HEK293 (cell line): Measurements from ENCODE around the gene STAP2.

Experiments
- CTCF ChIA-PET: fragments of 350-600 bp; formaldehyde crosslinking; extraction: SDS; loops from one replicate; lab custom pipeline; 2021; ENCODE audit warnings: antibody characterized with exemption; lab: Yijun Ruan, JAX
- POLR2A ChIA-PET: fragments of 300-600 bp; formaldehyde crosslinking; extraction: SDS; loops from one replicate; lab custom pipeline; 2020; ENCODE audit warnings: antibody characterized with exemption, inconsistent platforms; lab: Yijun Ruan, JAX
- H3K27ac ChIP-seq: fragments of 200-500 bp; sonication (Bioruptor generic); 2 replicates; pipeline ENCODE4 v1.5.1; 2014; ENCODE audit warnings: low read depth, low read length, control low read depth, inconsistent platforms; ENCODE audit errors: extremely low read depth
- H3K36me3 ChIP-seq, 2 experiments: fragments of 200-500 bp in 1 of 2; sonication (Bioruptor generic) in 1 of 2; 1 replicate in 1 of 2; 2 replicates in 1 of 2; pipeline ENCODE4 v1.5.1; 2014 to 2017; ENCODE audit warnings: inconsistent platforms in 2 of 2, low read length in 2 of 2; ENCODE audit not compliant: control insufficient read depth in 2 of 2, insufficient read depth in 1 of 2
- H3K4me1 ChIP-seq: fragments of 200-500 bp; sonication (Bioruptor generic); 2 replicates; pipeline ENCODE4 v1.5.1; 2014; ENCODE audit warnings: mild to moderate bottlenecking, low read length, inconsistent platforms; ENCODE audit not compliant: control insufficient read depth, insufficient read depth
- H3K4me3 ChIP-seq: 2 replicates; pipeline ENCODE4 v1.5.1; 2011; ENCODE audit warnings: low read depth, mild to moderate bottlenecking, control low read depth, low read length, moderate library complexity
- H3K9me3 ChIP-seq: fragments of 200-500 bp; sonication (Bioruptor generic); 2 replicates; pipeline ENCODE4 v1.5.1; 2014; ENCODE audit warnings: low read depth, low read length, inconsistent platforms; ENCODE audit not compliant: control insufficient read depth, insufficient read depth
- GLI4 ChIP-seq: fragments of 450-650 bp; formaldehyde crosslinking; IDR thresholded peaks from 2 replicates; pipeline ENCODE4 v1.5.1; 2016; ENCODE audit warnings: missing biosample characterization, missing genetic modification characterization
- HOXA7 ChIP-seq: sonication (generic); formaldehyde crosslinking; IDR thresholded peaks from 2 replicates; pipeline ENCODE4 v1.8.1; 2022; ENCODE audit warnings: missing genetic modification reagents, borderline replicate concordance
- HOXD13 ChIP-seq: sonication (generic); formaldehyde crosslinking; IDR thresholded peaks from 2 replicates; pipeline ENCODE4 v1.8.0; 2022; ENCODE audit warnings: missing genetic modification reagents, borderline replicate concordance
- IKZF3 ChIP-seq: fragments of 450-650 bp; IDR thresholded peaks from 2 replicates; pipeline ENCODE4 v1.5.0; 2018; ENCODE audit warnings: missing biosample characterization, mild to moderate bottlenecking, missing genetic modification characterization, moderate library complexity
- KLF8 ChIP-seq: fragments of 450-650 bp; formaldehyde crosslinking; IDR thresholded peaks from 2 replicates; pipeline ENCODE4 v1.5.1; 2016; ENCODE audit warnings: missing biosample characterization, missing genetic modification characterization
- SCRT2 ChIP-seq: fragments of 450-650 bp; formaldehyde crosslinking; IDR thresholded peaks from 2 replicates; pipeline ENCODE4 v1.5.1; 2016; ENCODE audit warnings: missing biosample characterization, missing genetic modification characterization
- TCF7L2 ChIP-seq: IDR thresholded peaks from 2 replicates; pipeline ENCODE4 v1.6.1; 2011; ENCODE audit warnings: low read depth, mild to moderate bottlenecking, inconsistent platforms, low read length, moderate library complexity, borderline replicate concordance
- TRIM28 ChIP-seq: IDR thresholded peaks from 2 replicates; pipeline ENCODE4 v1.6.1; 2011; ENCODE audit warnings: low read length, control low read depth, borderline replicate concordance
- YY2 ChIP-seq: fragments of 450-650 bp; formaldehyde crosslinking; IDR thresholded peaks from 2 replicates; pipeline ENCODE4 v1.5.1; 2016; ENCODE audit warnings: missing biosample characterization, missing genetic modification characterization
- ZBTB7A ChIP-seq: fragments of 450-650 bp; formaldehyde crosslinking; IDR thresholded peaks from 2 replicates; pipeline ENCODE4 v1.5.1; 2016; ENCODE audit warnings: low read depth, missing biosample characterization, missing genetic modification characterization
- ZIC2 ChIP-seq: fragments of 450-650 bp; formaldehyde crosslinking; IDR thresholded peaks from 2 replicates; pipeline ENCODE4 v1.5.1; 2016; ENCODE audit warnings: missing biosample characterization, missing genetic modification characterization
- ZNF184 ChIP-seq: fragments of 450-650 bp; IDR thresholded peaks from 2 replicates; pipeline ENCODE4 v1.5.1; 2018; ENCODE audit warnings: missing biosample characterization, mild to moderate bottlenecking, missing genetic modification characterization
- ZNF239 ChIP-seq: fragments of 450-650 bp; formaldehyde crosslinking; IDR thresholded peaks from 2 replicates; pipeline ENCODE4 v1.5.1; 2016; ENCODE audit warnings: missing biosample characterization, missing genetic modification characterization
- ZNF292 ChIP-seq: fragments of 450-650 bp; formaldehyde crosslinking; IDR thresholded peaks from 2 replicates; pipeline ENCODE4 v1.5.1; 2016; ENCODE audit warnings: low read depth, missing biosample characterization, missing genetic modification characterization, borderline replicate concordance
- ZNF335 ChIP-seq: fragments of 450-650 bp; formaldehyde crosslinking; conservative IDR thresholded peaks from 2 replicates; pipeline ENCODE4 v1.5.1; 2016; ENCODE audit warnings: missing biosample characterization, missing genetic modification characterization
- ZNF529 ChIP-seq: fragments of 450-650 bp; formaldehyde crosslinking; IDR thresholded peaks from 2 replicates; pipeline ENCODE4 v1.5.1; 2017; ENCODE audit warnings: missing genetic modification characterization, missing biosample characterization; ENCODE audit not compliant: insufficient replicate concordance
- ZNF555 ChIP-seq: fragments of 450-650 bp; formaldehyde crosslinking; conservative IDR thresholded peaks from 2 replicates; pipeline ENCODE4 v1.5.1; 2017; ENCODE audit warnings: missing biosample characterization, mild to moderate bottlenecking, missing genetic modification characterization, inconsistent platforms
- ZNF561 ChIP-seq: fragments of 450-650 bp; IDR thresholded peaks from 2 replicates; pipeline ENCODE4 v1.5.1; 2018; ENCODE audit warnings: missing biosample characterization, missing genetic modification characterization, borderline replicate concordance
- ZNF600 ChIP-seq: fragments of 450-650 bp; formaldehyde crosslinking; IDR thresholded peaks from 2 replicates; pipeline ENCODE4 v1.5.1; 2016; ENCODE audit warnings: missing biosample characterization, missing genetic modification characterization
- ZNF623 ChIP-seq: fragments of 450-650 bp; formaldehyde crosslinking; IDR thresholded peaks from 2 replicates; pipeline ENCODE4 v1.5.1; 2016; ENCODE audit warnings: missing biosample characterization, missing genetic modification characterization
- ZNF660 ChIP-seq: fragments of 450-650 bp; IDR thresholded peaks from 2 replicates; pipeline ENCODE4 v1.5.1; 2018; ENCODE audit warnings: missing biosample characterization, mild to moderate bottlenecking, missing genetic modification characterization
- ZNF76 ChIP-seq: fragments of 450-650 bp; formaldehyde crosslinking; IDR thresholded peaks from 2 replicates; pipeline ENCODE4; 2016; ENCODE audit warnings: low read depth, missing biosample characterization, missing genetic modification characterization, borderline replicate concordance
- ZNF768 ChIP-seq: fragments of 450-650 bp; formaldehyde crosslinking; IDR thresholded peaks from 2 replicates; pipeline ENCODE4 v1.5.1; 2018; ENCODE audit warnings: missing biosample characterization, mild to moderate bottlenecking, missing genetic modification characterization
- ZNF777 ChIP-seq: fragments of 450-650 bp; formaldehyde crosslinking; IDR thresholded peaks from 2 replicates; pipeline ENCODE4 v1.5.1; 2017; ENCODE audit warnings: missing biosample characterization, missing genetic modification characterization, borderline replicate concordance
- ZNF792 ChIP-seq: fragments of 450-650 bp; formaldehyde crosslinking; IDR thresholded peaks from 2 replicates; pipeline ENCODE4 v1.5.1; 2016; ENCODE audit warnings: missing biosample characterization, missing genetic modification characterization
- ZNF843 ChIP-seq: fragments of 450-650 bp; formaldehyde crosslinking; IDR thresholded peaks from 2 replicates; pipeline ENCODE4 v1.5.1; 2016; ENCODE audit warnings: missing biosample characterization, missing genetic modification characterization
- ZSCAN23 ChIP-seq: fragments of 450-650 bp; formaldehyde crosslinking; IDR thresholded peaks from 2 replicates; pipeline ENCODE4 v1.5.1; 2016; ENCODE audit warnings: missing biosample characterization, missing genetic modification characterization
- TF ChIP-seq, protein P1 (sequence below): fragments of 450-650 bp; formaldehyde crosslinking; IDR thresholded peaks from 2 replicates; pipeline ENCODE4 v1.5.1; 2016; ENCODE audit warnings: missing biosample characterization, missing genetic modification characterization, low read depth
- TF ChIP-seq, protein P2 (sequence below): fragments of 450-650 bp; formaldehyde crosslinking; IDR thresholded peaks from 2 replicates; pipeline ENCODE4 v1.5.1; 2016; ENCODE audit warnings: missing biosample characterization, missing genetic modification characterization, borderline replicate concordance

Gene STAP2

DNA sequence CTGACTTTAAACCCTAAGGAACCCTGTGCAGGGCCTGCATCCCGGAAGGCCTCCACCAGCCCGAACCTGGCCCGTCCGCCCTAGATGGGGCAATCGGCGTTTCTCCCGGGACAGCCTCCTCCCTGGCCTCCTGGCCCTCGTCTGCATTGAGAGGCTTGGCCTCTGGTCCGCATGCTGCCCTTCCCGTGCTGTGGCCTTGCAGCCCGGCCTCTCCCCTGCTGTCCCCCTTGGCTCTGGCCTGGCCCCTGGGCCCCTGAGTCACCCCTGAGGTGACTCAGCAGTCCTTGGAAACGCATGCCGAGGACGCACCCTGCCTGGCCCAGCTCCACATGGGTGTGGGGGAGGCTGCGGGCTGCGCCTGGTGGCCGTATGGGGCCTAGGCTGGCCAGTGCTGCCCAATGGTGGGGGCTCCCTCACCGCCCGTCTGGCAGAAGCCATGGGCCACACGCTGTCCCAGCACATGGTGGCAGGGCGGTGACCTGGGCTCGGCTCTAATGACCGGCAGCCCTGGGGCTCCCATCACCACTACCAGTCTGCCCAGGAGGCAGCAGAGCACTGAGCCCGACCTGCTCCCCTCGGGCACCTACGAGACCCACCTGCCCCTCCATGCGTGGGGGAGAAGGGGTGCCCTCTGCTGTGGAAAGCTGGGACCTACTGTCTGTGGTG, 36.0 kb upstream of the STAP2 start (continued):
- TF ChIP-seq ZNF529 (tag by site-specific recombination) (no peak), ZNF239 (no peak), ZNF768 (tag by site-specific recombination) (no peak), ZNF792 (tag by site-specific recombination) (no peak)

DNA sequence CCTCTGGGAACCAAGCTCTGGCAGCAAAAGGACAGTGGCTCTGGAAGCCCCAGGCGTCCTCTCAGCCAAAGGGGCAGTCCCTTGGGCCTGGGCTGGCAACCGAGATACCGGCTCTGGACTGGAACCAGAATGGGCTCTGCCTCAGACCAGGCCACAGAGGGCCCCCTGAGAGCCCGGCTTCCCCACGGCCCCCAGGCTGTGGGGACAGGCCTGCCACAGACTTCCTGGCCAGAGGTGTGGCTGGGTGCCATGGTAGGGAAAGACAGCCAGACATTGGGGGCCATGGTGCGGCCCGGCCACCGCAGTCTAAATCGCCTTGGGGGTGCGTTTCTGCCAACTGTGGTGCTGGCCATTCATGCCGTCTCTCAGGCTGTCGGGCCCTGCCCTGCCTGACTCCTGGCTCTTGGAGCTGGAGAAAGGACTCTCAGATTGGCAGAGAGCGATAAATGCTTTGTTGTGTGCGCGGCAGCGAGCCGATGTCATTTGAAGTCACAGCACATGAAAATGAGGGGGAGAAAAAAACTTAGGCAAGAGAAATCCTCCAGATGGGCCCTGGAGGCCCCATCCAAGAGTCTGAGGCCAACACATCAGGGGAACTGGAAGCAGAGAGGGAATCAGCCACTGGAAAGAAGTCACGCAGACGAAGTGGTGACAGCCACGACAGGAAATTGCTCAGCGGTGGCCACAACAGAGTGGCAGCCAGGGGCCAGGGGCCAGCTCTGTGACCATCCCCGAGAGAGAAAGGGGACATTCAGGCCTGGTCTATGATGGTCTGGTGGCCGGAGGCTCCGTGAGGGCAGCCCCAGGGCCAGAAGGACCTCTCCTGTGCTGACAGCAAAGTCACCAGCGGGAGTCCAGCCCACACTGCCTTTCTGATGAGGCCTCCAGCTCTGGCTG, 35.2 kb upstream of the STAP2 start:
- Histone ChIP-seq H3K4me1 (peaks cover 14% of the 10 kb centered on the region), H3K27ac (no peak overlapping the region)

DNA sequence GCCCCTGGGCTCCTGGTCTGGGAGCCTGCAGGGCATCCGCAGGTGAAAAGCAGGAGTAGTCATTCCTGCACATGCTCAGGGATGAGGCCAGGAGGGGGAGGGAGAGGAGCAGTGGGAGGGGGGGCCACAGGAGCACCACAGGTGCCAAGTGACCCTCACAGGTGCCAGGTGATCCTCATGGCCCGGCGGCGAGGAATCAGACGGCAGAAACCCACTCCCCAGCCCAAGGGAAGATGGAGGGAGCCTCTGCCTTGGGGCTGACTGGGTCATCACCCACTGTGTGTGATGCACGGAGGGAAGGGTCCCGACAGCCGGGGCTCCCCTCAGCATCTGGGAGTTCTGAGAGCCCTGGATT, 34.4 kb upstream of the STAP2 start:
- H3K36me3 ChIP-seq, result peaks cover 0 to 2% of the 10 kb centered on the region in 2 experiments; a peak in 1 of 3 replicates
- H3K4me3 ChIP-seq, result no peak overlapping the region
- H3K9me3 ChIP-seq, result no peaks in the 10 kb centered on the region
- no peak overlapping the region for H3K27ac ChIP-seq
- POLR2A ChIA-PET, result interaction anchor here (0.6 kb wide), 1 partner anchor 21 kb away, joined by 5 read pairs; no protein-coding TSS in a partner anchor
- H3K4me1 ChIP-seq, result peaks cover 14% of the 10 kb centered on the region
- CTCF ChIA-PET, result interaction anchor here (1.1 kb wide), 1 partner anchor 27 kb away, joined by 4 read pairs; the partner anchor contains the start of gene SH3GL1
- TF ChIP-seq ZNF529 (tag by site-specific recombination) (no peak), IKZF3 (no peak), ZNF561 (tag by site-specific recombination) (no peak), ZNF777 (tag by site-specific recombination) (no peak), ZIC2 (tag by site-specific recombination) (no peak), TCF7L2 (no peak), YY2 (no peak), ZNF292 (tag by site-specific recombination) (no peak), SCRT2 (tag by site-specific recombination) (no peak), GLI4 (tag by site-specific recombination) (no peak), ZNF660 (no peak), ZBTB7A (tag by site-specific recombination) (no peak), ZSCAN23 (no peak)
- TF ChIP-seq, protein P1, sequence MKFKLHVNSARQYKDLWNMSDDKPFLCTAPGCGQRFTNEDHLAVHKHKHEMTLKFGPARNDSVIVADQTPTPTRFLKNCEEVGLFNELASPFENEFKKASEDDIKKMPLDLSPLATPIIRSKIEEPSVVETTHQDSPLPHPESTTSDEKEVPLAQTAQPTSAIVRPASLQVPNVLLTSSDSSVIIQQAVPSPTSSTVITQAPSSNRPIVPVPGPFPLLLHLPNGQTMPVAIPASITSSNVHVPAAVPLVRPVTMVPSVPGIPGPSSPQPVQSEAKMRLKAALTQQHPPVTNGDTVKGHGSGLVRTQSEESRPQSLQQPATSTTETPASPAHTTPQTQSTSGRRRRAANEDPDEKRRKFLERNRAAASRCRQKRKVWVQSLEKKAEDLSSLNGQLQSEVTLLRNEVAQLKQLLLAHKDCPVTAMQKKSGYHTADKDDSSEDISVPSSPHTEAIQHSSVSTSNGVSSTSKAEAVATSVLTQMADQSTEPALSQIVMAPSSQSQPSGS (tag by site-specific recombination), result no peak

More for the DNA sequence above, 35.2 kb upstream of the STAP2 start:
- POLR2A ChIA-PET, result interaction anchor here (3.3 kb wide), 1 partner anchor 10 kb away, joined by 15 read pairs; no protein-coding TSS in a partner anchor
- H3K36me3 ChIP-seq, result peaks cover 0 to 2% of the 10 kb centered on the region in 2 experiments; a peak in 1 of 3 replicates
- TF ChIP-seq ZNF555, result no peak
- TF ChIP-seq HOXD13 (CRISPR knock-in tag), result no peak
- TF ChIP-seq ZNF184, result no peak
- TF ChIP-seq, protein P2, sequence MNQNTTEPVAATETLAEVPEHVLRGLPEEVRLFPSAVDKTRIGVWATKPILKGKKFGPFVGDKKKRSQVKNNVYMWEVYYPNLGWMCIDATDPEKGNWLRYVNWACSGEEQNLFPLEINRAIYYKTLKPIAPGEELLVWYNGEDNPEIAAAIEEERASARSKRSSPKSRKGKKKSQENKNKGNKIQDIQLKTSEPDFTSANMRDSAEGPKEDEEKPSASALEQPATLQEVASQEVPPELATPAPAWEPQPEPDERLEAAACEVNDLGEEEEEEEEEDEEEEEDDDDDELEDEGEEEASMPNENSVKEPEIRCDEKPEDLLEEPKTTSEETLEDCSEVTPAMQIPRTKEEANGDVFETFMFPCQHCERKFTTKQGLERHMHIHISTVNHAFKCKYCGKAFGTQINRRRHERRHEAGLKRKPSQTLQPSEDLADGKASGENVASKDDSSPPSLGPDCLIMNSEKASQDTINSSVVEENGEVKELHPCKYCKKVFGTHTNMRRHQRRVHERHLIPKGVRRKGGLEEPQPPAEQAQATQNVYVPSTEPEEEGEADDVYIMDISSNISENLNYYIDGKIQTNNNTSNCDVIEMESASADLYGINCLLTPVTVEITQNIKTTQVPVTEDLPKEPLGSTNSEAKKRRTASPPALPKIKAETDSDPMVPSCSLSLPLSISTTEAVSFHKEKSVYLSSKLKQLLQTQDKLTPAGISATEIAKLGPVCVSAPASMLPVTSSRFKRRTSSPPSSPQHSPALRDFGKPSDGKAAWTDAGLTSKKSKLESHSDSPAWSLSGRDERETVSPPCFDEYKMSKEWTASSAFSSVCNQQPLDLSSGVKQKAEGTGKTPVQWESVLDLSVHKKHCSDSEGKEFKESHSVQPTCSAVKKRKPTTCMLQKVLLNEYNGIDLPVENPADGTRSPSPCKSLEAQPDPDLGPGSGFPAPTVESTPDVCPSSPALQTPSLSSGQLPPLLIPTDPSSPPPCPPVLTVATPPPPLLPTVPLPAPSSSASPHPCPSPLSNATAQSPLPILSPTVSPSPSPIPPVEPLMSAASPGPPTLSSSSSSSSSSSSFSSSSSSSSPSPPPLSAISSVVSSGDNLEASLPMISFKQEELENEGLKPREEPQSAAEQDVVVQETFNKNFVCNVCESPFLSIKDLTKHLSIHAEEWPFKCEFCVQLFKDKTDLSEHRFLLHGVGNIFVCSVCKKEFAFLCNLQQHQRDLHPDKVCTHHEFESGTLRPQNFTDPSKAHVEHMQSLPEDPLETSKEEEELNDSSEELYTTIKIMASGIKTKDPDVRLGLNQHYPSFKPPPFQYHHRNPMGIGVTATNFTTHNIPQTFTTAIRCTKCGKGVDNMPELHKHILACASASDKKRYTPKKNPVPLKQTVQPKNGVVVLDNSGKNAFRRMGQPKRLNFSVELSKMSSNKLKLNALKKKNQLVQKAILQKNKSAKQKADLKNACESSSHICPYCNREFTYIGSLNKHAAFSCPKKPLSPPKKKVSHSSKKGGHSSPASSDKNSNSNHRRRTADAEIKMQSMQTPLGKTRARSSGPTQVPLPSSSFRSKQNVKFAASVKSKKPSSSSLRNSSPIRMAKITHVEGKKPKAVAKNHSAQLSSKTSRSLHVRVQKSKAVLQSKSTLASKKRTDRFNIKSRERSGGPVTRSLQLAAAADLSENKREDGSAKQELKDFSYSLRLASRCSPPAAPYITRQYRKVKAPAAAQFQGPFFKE (tag by site-specific recombination), result no peak
- TF ChIP-seq ZNF335 (tag by site-specific recombination), result no peak
- no peak for TF ChIP-seq ZNF623 (tag by site-specific recombination)
- TF ChIP-seq HOXA7 (CRISPR knock-in tag), result no peak
- no peak for TF ChIP-seq TRIM28
- no peak for TF ChIP-seq KLF8 (tag by site-specific recombination)
- TF ChIP-seq ZNF76, result no peak
- TF ChIP-seq ZNF843 (tag by site-specific recombination), result no peak
- no peak for TF ChIP-seq ZNF600 (tag by site-specific recombination)
- CTCF ChIA-PET, result interaction anchor here (2.2 to 5.5 kb wide), 3 partner anchors 9 to 31 kb away, joined by 6 to 40 read pairs (median 9); partner anchors contain the start of genes CHAF1A and SH3GL1
- H3K4me3 ChIP-seq, result no peak overlapping the region
- no peaks in the 10 kb centered on the region for H3K9me3 ChIP-seq
